ENCODE data around the gene HBEGF. TPM values are rescaled to one million over a fixed set of nuclear protein-coding genes. Genes with fewer than 3 reads are reported as not detected.
"Not testable (repeated sequence)": the region's sequence is repeated elsewhere in the genome, so short reads cannot be mapped to it uniquely, and the experiment has no call there.

HBEGF gene
- total RNA-seq, 2 experiments from 2014 or later: 12.6 to 13.5 TPM

- no peak for DNase-seq
- peaks cover 67% of the 10 kb centered on the region for H3K4me1 Mint-ChIP-seq (ENCODE audit: low read depth)
- H3K27me3 Mint-ChIP-seq (ENCODE audit: low read depth): peaks cover 3% of the 10 kb centered on the region
- peaks cover 38% of the 10 kb centered on the region for H3K36me3 Mint-ChIP-seq (ENCODE audit: low read depth)
- peak overlapping the region; percentile 84 for H3K4me3 Mint-ChIP-seq
- ChIA-PET CTCF (interaction anchor here (0.7 to 15.4 kb wide), 25 partner anchors 9 to 296 kb away, joined by 3 to 796 read pairs (median 4); partner anchors contain the start of genes EIF4EBP3 and PFDN1), POLR2A (interaction anchor here (0.6 to 3.2 kb wide), 6 partner anchors 8 to 101 kb away, joined by 3 to 16 read pairs (median 4); partner anchors contain the start of genes ANKHD1 and PFDN1)
- ATAC-seq: no peak
- peak overlapping the region; percentile 70 for H3K27ac Mint-ChIP-seq
- no peaks in the 10 kb centered on the region for H3K9me3 Mint-ChIP-seq (ENCODE audit: insufficient read depth)
Measured at GRCh38 chr5:140345919-140346347, 470 bp downstream of the HBEGF start.

- ChIA-PET CTCF (interaction anchor here (0.5 to 15.4 kb wide), 15 partner anchors 8 to 294 kb away, joined by 3 to 796 read pairs (median 8); partner anchors contain the start of gene PFDN1), POLR2A (interaction anchor here (0.6 to 3.2 kb wide), 4 partner anchors 42 to 100 kb away, joined by 3 to 16 read pairs (median 10); partner anchors contain the start of gene PFDN1)
- Mint-ChIP-seq H3K27ac (peak overlapping the region; percentile 91), H3K4me3 (peak overlapping the region; percentile 84), H3K36me3 (ENCODE audit: low read depth) (peaks cover 46% of the 10 kb centered on the region), H3K27me3 (ENCODE audit: low read depth) (peaks cover 1% of the 10 kb centered on the region), H3K4me1 (ENCODE audit: low read depth) (peaks cover 70% of the 10 kb centered on the region), H3K9me3 (ENCODE audit: insufficient read depth) (no peaks in the 10 kb centered on the region)
- ATAC-seq (no peak), DNase-seq (no peak)
Measured at GRCh38 chr5:140344683-140345423, 1.6 kb downstream of the HBEGF start.

- not testable (repeated sequence) for H3K9me3 Mint-ChIP-seq (ENCODE audit: insufficient read depth); DNase-seq; H3K27me3 Mint-ChIP-seq (ENCODE audit: low read depth); ATAC-seq
- Mint-ChIP-seq H3K27ac (peak overlapping the region; percentile 91), H3K36me3 (ENCODE audit: low read depth) (peaks cover 53% of the 10 kb centered on the region), H3K4me3 (peak overlapping the region; percentile 84), H3K4me1 (ENCODE audit: low read depth) (peaks cover 79% of the 10 kb centered on the region)
- ChIA-PET POLR2A (interaction anchor here (0.6 to 3.2 kb wide), 3 partner anchors 41 to 204 kb away, joined by 3 to 15 read pairs (median 4); partner anchors contain the start of genes EIF4EBP3 and PFDN1), CTCF (interaction anchor here (0.5 to 15.4 kb wide), 6 partner anchors 8 to 287 kb away, joined by 3 to 796 read pairs (median 10); no protein-coding TSS in a partner anchor)
Measured at GRCh38 chr5:140343849-140344248, 2.6 kb downstream of the HBEGF start.

GRCh38 chr5:140342896-140343295 is 3.5 kb downstream of the HBEGF start:
- Mint-ChIP-seq H3K9me3 (ENCODE audit: insufficient read depth) (no peaks in the 10 kb centered on the region), H3K36me3 (ENCODE audit: low read depth) (peaks cover 60% of the 10 kb centered on the region), H3K27me3 (ENCODE audit: low read depth) (no peaks in the 10 kb centered on the region), H3K27ac (peak overlapping the region; percentile 91), H3K4me3 (peak overlapping the region; percentile 84), H3K4me1 (ENCODE audit: low read depth) (peaks cover 80% of the 10 kb centered on the region)
- ATAC-seq (no peak), DNase-seq (no peak)
- POLR2A ChIA-PET: interaction anchor here (0.7 kb wide), 1 partner anchor 1281 kb away, joined by 3 read pairs; no protein-coding TSS in a partner anchor
- CTCF ChIA-PET: interaction anchor here (1.8 to 15.4 kb wide), 3 partner anchors 9 to 94 kb away, joined by 7 to 796 read pairs (median 39); no protein-coding TSS in a partner anchor

GRCh38 chr5:140342287-140342686 is 4.1 kb downstream of the HBEGF start:
- H3K36me3 Mint-ChIP-seq (ENCODE audit: low read depth): peaks cover 66% of the 10 kb centered on the region
- peak; percentile 7 for ATAC-seq
- H3K4me3 Mint-ChIP-seq: peak overlapping the region; percentile 84
- CTCF ChIA-PET: interaction anchor here (1.8 to 15.4 kb wide), 3 partner anchors 10 to 93 kb away, joined by 7 to 796 read pairs (median 39); no protein-coding TSS in a partner anchor
- H3K27ac Mint-ChIP-seq: peak overlapping the region; percentile 91
- peak; percentile 69 for DNase-seq
- H3K4me1 Mint-ChIP-seq (ENCODE audit: low read depth): peaks cover 81% of the 10 kb centered on the region
- no peaks in the 10 kb centered on the region for H3K9me3 Mint-ChIP-seq (ENCODE audit: insufficient read depth)
- POLR2A ChIA-PET: interaction anchor here (1.3 kb wide), 1 partner anchor 83 kb away, joined by 3 read pairs; no protein-coding TSS in a partner anchor
- H3K27me3 Mint-ChIP-seq (ENCODE audit: low read depth): no peaks in the 10 kb centered on the region

- no peak for ATAC-seq
- Mint-ChIP-seq H3K4me1 (ENCODE audit: low read depth) (peaks cover 80% of the 10 kb centered on the region), H3K27ac (peak overlapping the region; percentile 91), H3K9me3 (ENCODE audit: insufficient read depth) (no peaks in the 10 kb centered on the region), H3K36me3 (ENCODE audit: low read depth) (peaks cover 72% of the 10 kb centered on the region), H3K4me3 (peak overlapping the region; percentile 84), H3K27me3 (ENCODE audit: low read depth) (no peaks in the 10 kb centered on the region)
- no peak for DNase-seq
- ChIA-PET POLR2A (interaction anchor here (1.3 kb wide), 1 partner anchor 83 kb away, joined by 3 read pairs; no protein-coding TSS in a partner anchor), CTCF (interaction anchor here (1.2 to 15.4 kb wide), 4 partner anchors 11 to 102 kb away, joined by 4 to 796 read pairs (median 22); no protein-coding TSS in a partner anchor)
Measured at GRCh38 chr5:140341591-140341990, 4.8 kb downstream of the HBEGF start.

- no peaks in the 10 kb centered on the region for H3K27me3 Mint-ChIP-seq (ENCODE audit: low read depth)
- H3K27ac Mint-ChIP-seq: peak overlapping the region; percentile 91
- DNase-seq (no peak), ATAC-seq (no peak)
- no peaks in the 10 kb centered on the region for H3K9me3 Mint-ChIP-seq (ENCODE audit: insufficient read depth)
- H3K36me3 Mint-ChIP-seq (ENCODE audit: low read depth): peaks cover 80% of the 10 kb centered on the region
- H3K4me1 Mint-ChIP-seq (ENCODE audit: low read depth): peaks cover 88% of the 10 kb centered on the region
- ChIA-PET POLR2A (no interaction called here), CTCF (interaction anchor here (0.6 to 5.5 kb wide), 7 partner anchors 11 to 101 kb away, joined by 3 to 39 read pairs (median 3); no protein-coding TSS in a partner anchor)
- H3K4me3 Mint-ChIP-seq: peak overlapping the region; percentile 84
Measured at GRCh38 chr5:140340605-140341121, 5.7 kb downstream of the HBEGF start.

GRCh38 chr5:140339636-140340035 is 6.8 kb downstream of the HBEGF start:
- DNase-seq: no peak
- no peaks in the 10 kb centered on the region for H3K9me3 Mint-ChIP-seq (ENCODE audit: insufficient read depth)
- H3K27ac Mint-ChIP-seq: peak overlapping the region; percentile 76
- no peak for ATAC-seq
- H3K27me3 Mint-ChIP-seq (ENCODE audit: low read depth): no peaks in the 10 kb centered on the region
- peak overlapping the region; percentile 26 for H3K4me3 Mint-ChIP-seq
- peaks cover 84% of the 10 kb centered on the region for H3K4me1 Mint-ChIP-seq (ENCODE audit: low read depth)
- CTCF ChIA-PET: interaction anchor here (5.5 kb wide), 1 partner anchor 13 kb away, joined by 39 read pairs; no protein-coding TSS in a partner anchor
- POLR2A ChIA-PET: interaction anchor here (0.6 kb wide), 1 partner anchor 9 kb away, joined by 3 read pairs; no protein-coding TSS in a partner anchor
- H3K36me3 Mint-ChIP-seq (ENCODE audit: low read depth): peaks cover 83% of the 10 kb centered on the region

- POLR2A ChIA-PET: no interaction called here
- peaks cover 79% of the 10 kb centered on the region for H3K4me1 Mint-ChIP-seq (ENCODE audit: low read depth)
Measured at GRCh38 chr5:140338908-140339307, 7.5 kb downstream of the HBEGF start.

GRCh38 chr5:140338336-140338735 is 8.1 kb downstream of the HBEGF start:
- DNase-seq (no peak), ATAC-seq (no peak)
- Mint-ChIP-seq H3K4me3 (no peak overlapping the region), H3K36me3 (ENCODE audit: low read depth) (peaks cover 82% of the 10 kb centered on the region), H3K27ac (no peak overlapping the region), H3K27me3 (ENCODE audit: low read depth) (no peaks in the 10 kb centered on the region), H3K4me1 (ENCODE audit: low read depth) (peaks cover 74% of the 10 kb centered on the region), H3K9me3 (ENCODE audit: insufficient read depth) (no peaks in the 10 kb centered on the region)
- POLR2A ChIA-PET: interaction anchor here (1.5 kb wide), 1 partner anchor 8 kb away, joined by 3 read pairs; the partner anchor contains the start of gene HBEGF
- CTCF ChIA-PET: interaction anchor here (1.0 to 3.2 kb wide), 3 partner anchors 8 to 13 kb away, joined by 5 to 19 read pairs (median 13); partner anchors contain the start of gene HBEGF

More at GRCh38 chr5:140338908-140339307, 7.5 kb downstream of the HBEGF start:
- no peak for ATAC-seq
- no peak overlapping the region for H3K4me3 Mint-ChIP-seq
- peaks cover 83% of the 10 kb centered on the region for H3K36me3 Mint-ChIP-seq (ENCODE audit: low read depth)
- H3K27ac Mint-ChIP-seq: peak overlapping the region; percentile 77
- no peaks in the 10 kb centered on the region for H3K9me3 Mint-ChIP-seq (ENCODE audit: insufficient read depth)
- no peak for DNase-seq
- H3K27me3 Mint-ChIP-seq (ENCODE audit: low read depth): no peaks in the 10 kb centered on the region
- CTCF ChIA-PET: interaction anchor here (5.5 kb wide), 1 partner anchor 13 kb away, joined by 39 read pairs; no protein-coding TSS in a partner anchor

GRCh38 chr5:140337880-140338279 is 8.5 kb downstream of the HBEGF start:
- DNase-seq: no peak
- no peaks in the 10 kb centered on the region for H3K27me3 Mint-ChIP-seq (ENCODE audit: low read depth)
- peak overlapping the region; percentile 50 for H3K27ac Mint-ChIP-seq
- no peak for ATAC-seq
- POLR2A ChIA-PET: interaction anchor here (1.5 to 1.8 kb wide), 2 partner anchors 9 to 35 kb away, joined by 3 to 6 read pairs; partner anchors contain the start of genes HBEGF and PFDN1
- no peaks in the 10 kb centered on the region for H3K9me3 Mint-ChIP-seq (ENCODE audit: insufficient read depth)
- H3K4me3 Mint-ChIP-seq: no peak overlapping the region
- CTCF ChIA-PET: interaction anchor here (1.0 to 3.2 kb wide), 5 partner anchors 8 to 93 kb away, joined by 3 to 19 read pairs (median 5); partner anchors contain the start of gene HBEGF
- peaks cover 69% of the 10 kb centered on the region for H3K4me1 Mint-ChIP-seq (ENCODE audit: low read depth)
- peaks cover 83% of the 10 kb centered on the region for H3K36me3 Mint-ChIP-seq (ENCODE audit: low read depth)

All from activated CD8-positive, alpha-beta T cell treated with anti-CD3 and anti-CD28 coated beads, Interleukin-2, amount 10 ng/mL, durations not matched to agents 7 days and 5 days (primary cell).